ENCODE measurements around the gene PTPRN2.
"Not testable (repeated sequence)": the region's sequence is repeated elsewhere in the genome, so short reads cannot be mapped to it uniquely, and the experiment has no call there.

The PTPRN2 gene

GRCh38 chr7:158301207-158301606, 286.4 kb downstream of the PTPRN2 start:
- no peak for DNase-seq (ENCODE audit: low spot score)

GRCh38 chr7:158300427-158300826, 287.2 kb downstream of the PTPRN2 start:
- no peak for DNase-seq (ENCODE audit: low spot score)

- no peak for DNase-seq (ENCODE audit: low spot score)
These were observed 288.0 kb downstream of the PTPRN2 start for GRCh38 chr7:158299607-158300006.

- no peak for DNase-seq (ENCODE audit: low spot score)
These were observed 290.9 kb downstream of the PTPRN2 start for GRCh38 chr7:158296798-158297104.

- DNase-seq (ENCODE audit: low spot score) = no peak
These were observed 291.4 kb downstream of the PTPRN2 start for GRCh38 chr7:158295966-158296797.

- DNase-seq (ENCODE audit: low spot score) = not testable (repeated sequence)
These were observed 293.0 kb downstream of the PTPRN2 start for GRCh38 chr7:158294468-158295215.

- no peak for DNase-seq (ENCODE audit: low spot score)
These were observed 294.7 kb downstream of the PTPRN2 start for GRCh38 chr7:158292948-158293347.

- DNase-seq (ENCODE audit: low spot score) = no peak
These were observed 295.6 kb downstream of the PTPRN2 start for GRCh38 chr7:158291998-158292397.

GRCh38 chr7:158289761-158290523, 297.7 kb downstream of the PTPRN2 start:
- DNase-seq (ENCODE audit: low spot score) = no peak

GRCh38 chr7:158289231-158289630, 298.4 kb downstream of the PTPRN2 start:
- DNase-seq (ENCODE audit: low spot score) = no peak

GRCh38 chr7:158286210-158286609, 301.4 kb downstream of the PTPRN2 start:
- no peak for DNase-seq (ENCODE audit: low spot score)

GRCh38 chr7:158285383-158285770, 302.2 kb downstream of the PTPRN2 start:
- DNase-seq (ENCODE audit: low spot score) = no peak

- no peak for DNase-seq (ENCODE audit: low spot score)
These were observed 302.8 kb downstream of the PTPRN2 start for GRCh38 chr7:158284617-158285382.

GRCh38 chr7:158284121-158284520, 303.5 kb downstream of the PTPRN2 start:
- no peak for DNase-seq (ENCODE audit: low spot score)

GRCh38 chr7:158283016-158283974, 304.3 kb downstream of the PTPRN2 start:
- no peak for DNase-seq (ENCODE audit: low spot score)

GRCh38 chr7:158282461-158283001, 305.1 kb downstream of the PTPRN2 start:
- no peak for DNase-seq (ENCODE audit: low spot score)

GRCh38 chr7:158281441-158281840, 306.2 kb downstream of the PTPRN2 start:
- no peak for DNase-seq (ENCODE audit: low spot score)

GRCh38 chr7:158280448-158281144, 307.0 kb downstream of the PTPRN2 start:
- no peak for DNase-seq (ENCODE audit: low spot score)

GRCh38 chr7:158279539-158280447, 307.8 kb downstream of the PTPRN2 start:
- DNase-seq (ENCODE audit: low spot score) = no peak

Data from SW480 (cell line).